A549 (cell line): ENCODE data around the gene CCSAP. TPM values are rescaled to one million over a fixed set of nuclear protein-coding genes. Genes with fewer than 3 reads are reported as not detected.

Experiments used
- ATAC-seq, 2 experiments: fragments of 200-7000 bp in 1 of 2; fragments of >200 bp in 1 of 2; cut with Nextera tagmentation in 1 of 2; cut with Tn5 transposase in 1 of 2; 3 replicates each; pipeline versions ENCODE4 v1.8.0 to v1.9.1; 2018 to 2020; ENCODE audit warnings: mild to moderate bottlenecking in 1 of 2, moderate library complexity in 1 of 2
- CTCF ChIA-PET: fragments of 300-600 bp; sonication (Branson Sonifier 250); formaldehyde crosslinking; extraction: SDS; loops from one replicate; lab custom pipeline; 2021; ENCODE audit warnings: antibody characterized with exemption, inconsistent platforms; lab: Yijun Ruan, JAX
- POLR2A ChIA-PET: fragments of 350-600 bp; formaldehyde crosslinking; extraction: SDS; loops from one replicate; lab custom pipeline; 2021; ENCODE audit warnings: antibody characterized with exemption, inconsistent platforms; lab: Yijun Ruan, JAX
- DNase-seq, 2 experiments: peaks; one replicate each; pipeline versions ENCODE4 v3.0.0 to v3.0.0-alpha.2; 2011 to 2016; ENCODE audit warnings: low read depth in 1 of 2, low spot score in 1 of 2
- FAIRE-seq: peaks from 2 replicates; lab custom pipeline; 2011; peaks lifted over from hg19 to GRCh38; lab: Jason Lieb, UNC
- H3K27ac ChIP-seq, 2 experiments: fragments of >200 bp; sonication (Bioruptor Twin); formaldehyde crosslinking; 3 replicates each; pipeline ENCODE4 v1.5.1; 2016 to 2017
- H3K4me1 ChIP-seq: fragments of >200 bp; sonication (Bioruptor Twin); formaldehyde crosslinking; 3 replicates; pipeline ENCODE4 v1.6.1; 2016
- H3K4me2 ChIP-seq: fragments of >200 bp; sonication (Bioruptor Twin); formaldehyde crosslinking; 3 replicates; pipeline ENCODE4 v1.6.1; 2016
- H3K4me3 ChIP-seq: fragments of >200 bp; sonication (Bioruptor Twin); formaldehyde crosslinking; 3 replicates; pipeline ENCODE4 v1.5.1; 2016
- H3K9me3 ChIP-seq: fragments of >200 bp; sonication (Bioruptor Twin); formaldehyde crosslinking; 3 replicates; pipeline ENCODE4 v1.6.1; 2016
- CBX2 ChIP-seq: fragments of 200-600 bp; sonication (generic); IDR thresholded peaks from 2 replicates; pipeline ENCODE4 v1.6.1; 2016; ENCODE audit warnings: low read depth, mild to moderate bottlenecking, borderline replicate concordance
- CHD2 ChIP-seq: fragments of 150-350 bp; IDR thresholded peaks from 2 replicates; pipeline ENCODE4 v1.6.1; 2014; ENCODE audit warnings: low read length; ENCODE audit not compliant: partially characterized antibody
- CHD4 ChIP-seq: fragments of 200-600 bp; sonication (generic); IDR thresholded peaks from 2 replicates; pipeline ENCODE4 v1.6.1; 2016; ENCODE audit warnings: antibody characterized with exemption, mild to moderate bottlenecking, borderline replicate concordance
- CTCF ChIP-seq: fragments of >200 bp; sonication (Bioruptor Twin); formaldehyde crosslinking; IDR thresholded peaks from 3 replicates; pipeline ENCODE4 v1.5.1; 2016
- EHMT2 ChIP-seq: fragments of 200-600 bp; sonication (generic); IDR thresholded peaks from 2 replicates; pipeline ENCODE4 v1.6.1; 2016; ENCODE audit warnings: antibody characterized with exemption, low read depth, mild to moderate bottlenecking, moderate library complexity
- HEYL ChIP-seq: fragments of 250-450 bp; sonication (Bioruptor Pico); IDR thresholded peaks from 2 replicates; pipeline ENCODE4 v1.8.0; 2021; ENCODE audit warnings: mild to moderate bottlenecking, moderate library complexity
- HOXB13 ChIP-seq: fragments of 250-450 bp; sonication (Bioruptor Pico); IDR thresholded peaks from 2 replicates; pipeline ENCODE4 v1.5.0; 2020; ENCODE audit warnings: low read depth, mild to moderate bottlenecking, moderate library complexity
- HOXB5 ChIP-seq: fragments of 250-450 bp; sonication (Bioruptor Pico); IDR thresholded peaks from 2 replicates; pipeline ENCODE4 v1.5.0; 2020; ENCODE audit warnings: mild to moderate bottlenecking, moderate library complexity
- JUN ChIP-seq, 2 experiments: fragments of >200 bp; sonication (Bioruptor Twin); formaldehyde crosslinking; IDR thresholded peaks; 2 replicates in 1 of 2; 3 replicates in 1 of 2; pipeline ENCODE4 v1.6.1; 2016 to 2017
- KDM1A ChIP-seq: fragments of 200-600 bp; sonication (generic); IDR thresholded peaks from 2 replicates; pipeline ENCODE4 v1.6.1; 2016; ENCODE audit warnings: low read depth, mild to moderate bottlenecking
- KDM5A ChIP-seq: fragments of 200-600 bp; sonication (generic); IDR thresholded peaks from 2 replicates; pipeline ENCODE4 v1.6.1; 2016; ENCODE audit warnings: antibody characterized with exemption, mild to moderate bottlenecking
- MAFK ChIP-seq: fragments of 450-650 bp; IDR thresholded peaks from 2 replicates; pipeline ENCODE4 v1.6.1; 2014; ENCODE audit not compliant: partially characterized antibody
- MAZ ChIP-seq: fragments of 150-350 bp; IDR thresholded peaks from 2 replicates; pipeline ENCODE4 v1.6.1; 2014; ENCODE audit warnings: antibody characterized with exemption, low read depth, low read length, borderline replicate concordance
- NFE2L2 ChIP-seq: fragments of 150-350 bp; conservative IDR thresholded peaks from 2 replicates; pipeline ENCODE4 v1.6.1; 2014; ENCODE audit warnings: low read length
- NPAS2 ChIP-seq: fragments of 250-450 bp; sonication (Bioruptor Pico); IDR thresholded peaks from 2 replicates; pipeline ENCODE4 v1.8.0; 2022; ENCODE audit warnings: mild to moderate bottlenecking, moderate library complexity, borderline replicate concordance
- NR3C1 ChIP-seq: fragments of >200 bp; sonication (Bioruptor Twin); formaldehyde crosslinking; IDR thresholded peaks from 3 replicates; pipeline ENCODE4 v1.6.1; 2017
- RAD21 ChIP-seq, 2 experiments: fragments of >200 bp in 1 of 2; sonication (Bioruptor Twin) in 1 of 2; formaldehyde crosslinking in 1 of 2; IDR thresholded peaks in 1 of 2; conservative IDR thresholded peaks in 1 of 2; 2 replicates in 1 of 2; 3 replicates in 1 of 2; pipeline ENCODE4 v1.6.1; 2012 to 2018; ENCODE audit warnings: inconsistent platforms in 1 of 2
- RARB ChIP-seq: fragments of 250-450 bp; sonication (Bioruptor Pico); IDR thresholded peaks from 2 replicates; pipeline ENCODE4 v1.8.0; 2021; ENCODE audit warnings: mild to moderate bottlenecking, moderate library complexity
- RCOR1 ChIP-seq: fragments of 150-350 bp; IDR thresholded peaks from 2 replicates; pipeline ENCODE4 v1.6.1; 2014; ENCODE audit warnings: antibody characterized with exemption, low read length, low read depth
- RFX5 ChIP-seq: fragments of 450-650 bp; IDR thresholded peaks from 2 replicates; pipeline ENCODE4 v1.7.1; 2014; ENCODE audit warnings: antibody characterized with exemption, mild to moderate bottlenecking, moderate library complexity
- SMC3 ChIP-seq: fragments of >200 bp; sonication (Bioruptor Twin); formaldehyde crosslinking; IDR thresholded peaks from 3 replicates; pipeline ENCODE4 v1.6.1; 2018; ENCODE audit warnings: inconsistent platforms
- ZNF302 ChIP-seq: fragments of 250-450 bp; sonication (Bioruptor Pico); IDR thresholded peaks from 2 replicates; pipeline ENCODE4 v1.9.0; 2021; ENCODE audit warnings: inconsistent platforms, mild to moderate bottlenecking, moderate library complexity
- WGBS: methylation state at CpG from one replicate; pipeline ENCODE4 v1.1.6; 2017; ENCODE audit errors: missing lambda C conversion rate; 5-methylcytosine and 5-hydroxymethylcytosine counted together
- polyA plus RNA-seq, 4 experiments: library from polyadenylated mRNA; depleted of rRNA in 3 of 4; stranded (reverse); fragments of >200 nt; fragmentation: RNase III in 1 of 4; extraction: RNeasy Plus Mini Kit Qiagen cat#74134 plus additional on column Dnase treatment in 1 of 4; gene quantifications; 2 replicates in 3 of 4; 3 replicates in 1 of 4; pipeline ENCODE4 v1.2.3, GENCODE V29; 2011 to 2017
- TF ChIP-seq, protein P1 (sequence below): fragments of >200 bp; sonication (Bioruptor Twin); formaldehyde crosslinking; IDR thresholded peaks from 3 replicates; pipeline ENCODE4 v1.6.1; 2016
- TF ChIP-seq, protein P2 (sequence below): IDR thresholded peaks from 2 replicates; pipeline ENCODE4 v1.6.1; 2012
- TF ChIP-seq, protein P3 (sequence below): fragments of 250-450 bp; sonication (Bioruptor Pico); IDR thresholded peaks from 2 replicates; pipeline ENCODE4 v1.5.0; 2020; ENCODE audit warnings: low read depth, mild to moderate bottlenecking, moderate library complexity
- TF ChIP-seq, protein P4 (sequence below): fragments of 150-350 bp; IDR thresholded peaks from 2 replicates; pipeline ENCODE4 v1.6.1; 2014; ENCODE audit warnings: low read depth, mild to moderate bottlenecking, low read length

Gene CCSAP
- polyA plus RNA-seq, 2 of the 4 experiments (the other 2 are of a cell fraction), result 6.4 to 9.1 TPM

GRCh38 chr1:229298887-229299503, 43.9 kb downstream of the CCSAP start:
- H3K4me1 ChIP-seq, result no peaks in the 10 kb centered on the region
- POLR2A ChIA-PET, result no interaction called here
- WGBS, result 87% methylated on average over 5 of the region's 5 CpGs
- ATAC-seq, result no peak
- no peak overlapping the region for H3K4me2 ChIP-seq
- TF ChIP-seq CBX2 (no peak), RARB (no peak), HOXB5 (CRISPR knock-in tag) (no peak), RCOR1 (no peak), RFX5 (no peak), CHD2 (no peak), KDM5A (no peak)
- TF ChIP-seq, protein P1, sequence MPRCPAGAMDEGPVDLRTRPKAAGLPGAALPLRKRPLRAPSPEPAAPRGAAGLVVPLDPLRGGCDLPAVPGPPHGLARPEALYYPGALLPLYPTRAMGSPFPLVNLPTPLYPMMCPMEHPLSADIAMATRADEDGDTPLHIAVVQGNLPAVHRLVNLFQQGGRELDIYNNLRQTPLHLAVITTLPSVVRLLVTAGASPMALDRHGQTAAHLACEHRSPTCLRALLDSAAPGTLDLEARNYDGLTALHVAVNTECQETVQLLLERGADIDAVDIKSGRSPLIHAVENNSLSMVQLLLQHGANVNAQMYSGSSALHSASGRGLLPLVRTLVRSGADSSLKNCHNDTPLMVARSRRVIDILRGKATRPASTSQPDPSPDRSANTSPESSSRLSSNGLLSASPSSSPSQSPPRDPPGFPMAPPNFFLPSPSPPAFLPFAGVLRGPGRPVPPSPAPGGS, result no peak
- TF ChIP-seq, protein P2, sequence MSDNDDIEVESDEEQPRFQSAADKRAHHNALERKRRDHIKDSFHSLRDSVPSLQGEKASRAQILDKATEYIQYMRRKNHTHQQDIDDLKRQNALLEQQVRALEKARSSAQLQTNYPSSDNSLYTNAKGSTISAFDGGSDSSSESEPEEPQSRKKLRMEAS, result no peak
- TF ChIP-seq, protein P3, sequence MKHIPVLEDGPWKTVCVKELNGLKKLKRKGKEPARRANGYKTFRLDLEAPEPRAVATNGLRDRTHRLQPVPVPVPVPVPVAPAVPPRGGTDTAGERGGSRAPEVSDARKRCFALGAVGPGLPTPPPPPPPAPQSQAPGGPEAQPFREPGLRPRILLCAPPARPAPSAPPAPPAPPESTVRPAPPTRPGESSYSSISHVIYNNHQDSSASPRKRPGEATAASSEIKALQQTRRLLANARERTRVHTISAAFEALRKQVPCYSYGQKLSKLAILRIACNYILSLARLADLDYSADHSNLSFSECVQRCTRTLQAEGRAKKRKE (CRISPR knock-in tag), result no peak
- FAIRE-seq, result no peak
- no peaks in the 10 kb centered on the region for H3K9me3 ChIP-seq
- no peak overlapping the region for H3K27ac ChIP-seq
- CTCF ChIA-PET, result interaction anchor here (0.8 kb wide), 2 partner anchors 14 to 40 kb away, joined by 3 to 4 read pairs; no protein-coding TSS in a partner anchor
- H3K4me3 ChIP-seq, result no peak overlapping the region
- DNase-seq, result no peak

GRCh38 chr1:229298420-229298819, 44.4 kb downstream of the CCSAP start:
- no peak overlapping the region for H3K4me3 ChIP-seq
- FAIRE-seq (no peak), DNase-seq (no peak), ATAC-seq (no peak)
- H3K9me3 ChIP-seq, result no peaks in the 10 kb centered on the region
- no peak overlapping the region for H3K27ac ChIP-seq
- no peak overlapping the region for H3K4me2 ChIP-seq
- no peaks in the 10 kb centered on the region for H3K4me1 ChIP-seq
- ChIA-PET CTCF (interaction anchor here (0.8 kb wide), 1 partner anchor 13 kb away, joined by 3 read pairs; no protein-coding TSS in a partner anchor), POLR2A (no interaction called here)
- no peak for TF ChIP-seq EHMT2
- no peak for TF ChIP-seq CHD4
- TF ChIP-seq JUN (IDR thresholded peaks at IDR 0.05), result no peak
- no peak for TF ChIP-seq NPAS2
- TF ChIP-seq HOXB13 (CRISPR knock-in tag), result no peak
- TF ChIP-seq HEYL (CRISPR knock-in tag), result no peak
- TF ChIP-seq HOXB5 (CRISPR knock-in tag), result no peak

DNA sequence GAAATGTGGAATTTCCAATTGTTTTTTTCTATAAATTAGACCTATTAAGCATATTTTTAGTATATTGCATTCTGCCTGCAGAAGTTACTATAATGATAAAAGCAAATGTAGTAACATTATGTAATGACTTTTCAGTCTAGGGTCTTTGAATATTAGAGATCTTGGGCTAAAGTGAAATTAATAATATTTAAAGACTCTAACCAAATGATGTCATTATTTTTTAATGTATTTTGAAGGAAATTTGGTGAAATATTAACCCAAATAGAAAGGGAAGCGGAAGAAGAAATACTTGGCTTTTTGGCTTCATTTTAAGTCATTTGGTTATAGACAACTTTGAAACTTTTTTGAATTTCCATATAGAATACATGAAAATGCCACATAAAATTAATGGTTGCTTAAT, 45.1 kb downstream of the CCSAP start:
- CTCF ChIA-PET, result no interaction called here
- 98% methylated on average over 1 of the region's 1 CpG for WGBS
- H3K9me3 ChIP-seq, result no peaks in the 10 kb centered on the region
- no peak for TF ChIP-seq MAZ
- TF ChIP-seq RCOR1, result no peak
- TF ChIP-seq CTCF, result no peak
- TF ChIP-seq RAD21 (conservative IDR thresholded peaks at IDR 0.05 in 1 of 2, IDR thresholded peaks at IDR 0.05 in 1 of 2), result no peak
- TF ChIP-seq EHMT2, result no peak
- no peak for TF ChIP-seq NR3C1
- TF ChIP-seq ZNF302 (CRISPR knock-in tag), result no peak
- no peak for TF ChIP-seq JUN (IDR thresholded peaks at IDR 0.05)
- no peak for TF ChIP-seq SMC3
- no peak for TF ChIP-seq NFE2L2
- no peak for TF ChIP-seq KDM1A
- TF ChIP-seq, protein P4, sequence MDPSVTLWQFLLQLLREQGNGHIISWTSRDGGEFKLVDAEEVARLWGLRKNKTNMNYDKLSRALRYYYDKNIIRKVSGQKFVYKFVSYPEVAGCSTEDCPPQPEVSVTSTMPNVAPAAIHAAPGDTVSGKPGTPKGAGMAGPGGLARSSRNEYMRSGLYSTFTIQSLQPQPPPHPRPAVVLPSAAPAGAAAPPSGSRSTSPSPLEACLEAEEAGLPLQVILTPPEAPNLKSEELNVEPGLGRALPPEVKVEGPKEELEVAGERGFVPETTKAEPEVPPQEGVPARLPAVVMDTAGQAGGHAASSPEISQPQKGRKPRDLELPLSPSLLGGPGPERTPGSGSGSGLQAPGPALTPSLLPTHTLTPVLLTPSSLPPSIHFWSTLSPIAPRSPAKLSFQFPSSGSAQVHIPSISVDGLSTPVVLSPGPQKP, result no peak
- TF ChIP-seq MAFK, result no peak
- TF ChIP-seq, protein P1, result no peak
- TF ChIP-seq, all 56 proteins: peak for 0
- POLR2A ChIA-PET, result no interaction called here
- ATAC-seq, result no peak
- H3K4me2 ChIP-seq, result no peak overlapping the region
- no peak overlapping the region for H3K4me3 ChIP-seq
- DNase-seq, result no peak
- no peaks in the 10 kb centered on the region for H3K4me1 ChIP-seq
- H3K27ac ChIP-seq, result no peak overlapping the region
- FAIRE-seq, result no peak
